Endothelial cell of umbilical vein (primary cell): ENCODE results near the gene MAP3K10. TPM values are rescaled to one million over a fixed set of nuclear protein-coding genes. Genes with fewer than 3 reads are reported as not detected.

Experiments
- BruUV-seq: library from RNA; stranded (reverse); fragments of 400-500 nt; replicated peaks from 2 replicates; lab custom pipeline; 2021; lab: Mats Ljungman, UMichigan
- CTCF ChIA-PET: fragments of 300-600, 350-600 bp; sonication (Branson Sonifier 250); formaldehyde crosslinking; loops from one replicate; lab custom pipeline; 2021; ENCODE audit warnings: antibody characterized with exemption, inconsistent platforms; lab: Charles Lee
- POLR2A ChIA-PET: fragments of 300-600, 350-600 bp; sonication (Branson Sonifier 250); formaldehyde crosslinking; loops from one replicate; lab custom pipeline; 2021; ENCODE audit warnings: antibody characterized with exemption, inconsistent platforms; lab: Charles Lee
- DNase-seq: peaks from one replicate; pipeline ENCODE4 v3.0.0-alpha.2; 2011; ENCODE audit warnings: low read depth, low spot score
- FAIRE-seq: peaks from 2 replicates; lab custom pipeline; 2011; peaks lifted over from hg19 to GRCh38; lab: Jason Lieb, UNC
- H2AFZ ChIP-seq: 2 replicates; pipeline ENCODE4 v1.6.0; 2012; ENCODE audit warnings: low read depth, low read length, control low read depth, inconsistent platforms
- H3K27ac ChIP-seq: 2 replicates; pipeline ENCODE4 v1.5.1; 2011; ENCODE audit warnings: low read depth, mild to moderate bottlenecking, control low read depth, low read length, moderate library complexity; ENCODE audit not compliant: insufficient read depth
- H3K27me3 ChIP-seq, 2 experiments: 2 replicates each; pipeline versions ENCODE4 v1.6.0 to v1.6.1; 2011; ENCODE audit warnings: low read length in 2 of 2, mixed read lengths in 1 of 2; ENCODE audit not compliant: control insufficient read depth in 2 of 2, insufficient read depth in 2 of 2
- H3K36me3 ChIP-seq, 2 experiments: 2 replicates in 1 of 2; 3 replicates in 1 of 2; pipeline ENCODE4 v1.5.1; 2011; ENCODE audit warnings: low read length in 2 of 2, mild to moderate bottlenecking in 1 of 2, moderate library complexity in 1 of 2; ENCODE audit not compliant: control insufficient read depth in 2 of 2, insufficient read depth in 2 of 2; ENCODE audit errors: extremely low read depth in 1 of 2
- H3K4me1 ChIP-seq: 3 replicates; pipeline ENCODE4 v1.5.1; 2011; ENCODE audit warnings: mild to moderate bottlenecking, low read length; ENCODE audit not compliant: control insufficient read depth, insufficient read depth; ENCODE audit errors: extremely low read depth
- H3K4me2 ChIP-seq: 2 replicates; pipeline ENCODE4 v1.6.1; 2011; ENCODE audit warnings: low read length, control low read depth, mixed read lengths; ENCODE audit not compliant: insufficient read depth
- H3K4me3 ChIP-seq, 3 experiments: fragments of 200-600 bp in 1 of 3; sonication (generic), shearing (Covaris generic) in 1 of 3; replicated peaks in 1 of 3; 2 replicates each; pipeline ENCODE4 v1.5.1; 2011 to 2016; ENCODE audit warnings: control low read depth in 3 of 3, low read length in 3 of 3, mild to moderate bottlenecking in 2 of 3, inconsistent platforms in 1 of 3, low read depth in 1 of 3, moderate library complexity in 1 of 3; ENCODE audit not compliant: insufficient read depth in 1 of 3
- H3K79me2 ChIP-seq: 2 replicates; pipeline ENCODE4 v1.6.0; 2012; ENCODE audit warnings: low read length, inconsistent platforms; ENCODE audit not compliant: control insufficient read depth, insufficient read depth
- H3K9ac ChIP-seq: replicated peaks from 2 replicates; pipeline ENCODE3; 2011; ENCODE audit warnings: low read length, control low read depth; ENCODE audit not compliant: insufficient read depth; ENCODE audit errors: extremely low read depth
- H3K9me1 ChIP-seq: replicated peaks from 3 replicates; pipeline ENCODE4 v1.6.0; 2011; ENCODE audit warnings: mild to moderate bottlenecking, low read length; ENCODE audit not compliant: control insufficient read depth, insufficient read depth; ENCODE audit errors: extremely low read depth
- H3K9me3 ChIP-seq: replicated peaks from 2 replicates; pipeline ENCODE4 v1.5.1; 2012; ENCODE audit warnings: low read length, inconsistent platforms; ENCODE audit not compliant: control insufficient read depth, insufficient read depth
- H4K20me1 ChIP-seq: replicated peaks from 2 replicates; pipeline ENCODE3; 2011; ENCODE audit warnings: mild to moderate bottlenecking, low read length; ENCODE audit not compliant: control insufficient read depth, insufficient read depth; ENCODE audit errors: extremely low read depth
- CTCF ChIP-seq, 2 donors: IDR thresholded peaks; 1 replicate in 1 of 2; 2 replicates in 1 of 2; pipeline ENCODE4 v1.5.1; 2011; ENCODE audit warnings: low read length in 2 of 2, mild to moderate bottlenecking in 2 of 2, moderate library complexity in 2 of 2, control low read depth in 1 of 2, inconsistent platforms in 1 of 2, low read depth in 1 of 2; ENCODE audit not compliant: insufficient read depth in 1 of 2; ENCODE audit errors: extremely low read depth in 1 of 2
- EZH2 ChIP-seq: IDR thresholded peaks from 2 replicates; pipeline ENCODE4 v1.6.1; 2012; ENCODE audit warnings: borderline replicate concordance, low read depth, mild to moderate bottlenecking, moderate library complexity, low read length, inconsistent platforms; ENCODE audit not compliant: severe bottlenecking
- FOS ChIP-seq: IDR thresholded peaks from 2 replicates; pipeline ENCODE4 v1.6.1; 2011; ENCODE audit warnings: mild to moderate bottlenecking, low read length, moderate library complexity, borderline replicate concordance; ENCODE audit not compliant: insufficient read depth
- GATA2 ChIP-seq: IDR thresholded peaks from 2 replicates; pipeline ENCODE4 v1.7.0; 2011; ENCODE audit warnings: low read depth, mild to moderate bottlenecking, moderate library complexity, mixed read lengths, low read length; ENCODE audit not compliant: insufficient read length, insufficient read depth
- JUN ChIP-seq: IDR thresholded peaks from 2 replicates; pipeline ENCODE4 v1.6.1; 2011; ENCODE audit warnings: borderline replicate concordance, low read depth; ENCODE audit not compliant: insufficient read length, insufficient read depth
- MAX ChIP-seq: IDR thresholded peaks from 2 replicates; pipeline ENCODE4 v1.6.1; 2011; ENCODE audit not compliant: insufficient read depth, insufficient read length
- MYC ChIP-seq: IDR thresholded peaks from one replicate; pipeline ENCODE4 v1.6.1; 2011; ENCODE audit warnings: mild to moderate bottlenecking, low read depth, low read length
- dilution Hi-C: fragments of 300-500 bp; cut with MboI; formaldehyde crosslinking; loops from one replicate; pipeline ENCODE4 v1.15.0; 2019; ENCODE audit warnings: low sequenced_read_pairs; ENCODE audit not compliant: extremely low pct_ligation_motif_present
- intact Hi-C: fragments of 100-400 bp; cut with micrococcal nuclease; formaldehyde crosslinking; loops from one replicate; pipeline ENCODE4 v1.10.0; 2022
- polyA plus RNA-seq, 4 experiments: library from polyadenylated mRNA; depleted of rRNA in 3 of 4; stranded (reverse) in 3 of 4; unstranded in 1 of 4; fragments of >200 nt; gene quantifications; 2 replicates each; pipeline versions ENCODE4 v1.2.1 to v1.2.3, GENCODE V29; 2011 to 2012; ENCODE audit warnings: missing spikeins in 1 of 4
- total RNA-seq: library from RNA; stranded (reverse); gene quantifications from 2 replicates; pipeline ENCODE4 v1.2.3, GENCODE V29; 2021

MAP3K10 gene
- total and polyA plus RNA-seq, 2 donors (not counting 3 experiments of a cell fraction or from before 2014, with no cell fraction given) = 6.3 to 19.4 TPM

- dilution Hi-C loops (no loop called here), intact Hi-C loops (loop anchor here (5.0 kb wide), 1 partner anchor 62 kb away; no protein-coding TSS in a partner anchor)
- FAIRE-seq (peak; percentile 87), DNase-seq (peak; percentile 85)
- peak overlapping the region; percentile 94 for H2AFZ ChIP-seq
- peaks cover 22 to 23% of the 10 kb centered on the region in 2 experiments for H3K27me3 ChIP-seq
- H3K9ac ChIP-seq = no peak overlapping the region
- H3K4me3 ChIP-seq = peak overlapping the region in 1 of 3 experiments; percentile 50
- H3K4me2 ChIP-seq = peak overlapping the region; percentile 90
- no TSS peak for BruUV-seq
- H4K20me1 ChIP-seq = no peaks in the 10 kb centered on the region
- no peaks in the 10 kb centered on the region for H3K36me3 ChIP-seq
- POLR2A ChIA-PET = interaction anchor here (0.6 kb wide), 1 partner anchor 21 kb away, joined by 4 read pairs; no protein-coding TSS in a partner anchor
- peaks cover 11% of the 10 kb centered on the region for H3K4me1 ChIP-seq
- no peaks in the 10 kb centered on the region for H3K79me2 ChIP-seq
- TF ChIP-seq GATA2 = peak; percentile 45
- TF ChIP-seq CTCF (IDR thresholded peaks at IDR 0.05; ENCODE audit: extremely low read depth in 1 of 2, insufficient read depth in 1 of 2, low read depth in 1 of 2, low read length in 2 of 2) = no peak
- no peak for TF ChIP-seq EZH2
- TF ChIP-seq JUN = peak; percentile 83
- TF ChIP-seq MYC = no peak
- TF ChIP-seq MAX = no peak
- TF ChIP-seq FOS = peak; percentile 84
- H3K9me3 ChIP-seq = no peaks in the 10 kb centered on the region
- no peaks in the 10 kb centered on the region for H3K9me1 ChIP-seq
- CTCF ChIA-PET = interaction anchor here (1.6 to 2.7 kb wide), 2 partner anchors 78 to 80 kb away, joined by 3 to 19 read pairs; no protein-coding TSS in a partner anchor
- H3K27ac ChIP-seq = peak overlapping the region; percentile 32
These were observed 28.6 kb downstream of the MAP3K10 start for GRCh38 chr19:40219721-40220276.
